GM08714 (cell line): Measurements from ENCODE around the gene SLC26A6.

Experiments
- H3K4me3 ChIP-seq: fragments of 200-500 bp; sonication (Bioruptor generic); 2 replicates; pipeline ENCODE4 v1.5.1; 2014; ENCODE audit warnings: mild to moderate bottlenecking, low read length, inconsistent platforms
- ZNF274 ChIP-seq: IDR thresholded peaks from 2 replicates; pipeline ENCODE4 v1.6.1; 2012; ENCODE audit warnings: mild to moderate bottlenecking, low read depth, low read length

SLC26A6 gene

GRCh38 chr3:48609088-48610005, 25.9 kb downstream of the SLC26A6 start, which contains the start of gene UQCRC1:
UQCRC1 (minus strand) TSS chr3:48609646; CDS start chr3:48609620, 26 bp downstream.
- H3K4me3 ChIP-seq = peak within 1 kb of the TSS; percentile 68

GRCh38 chr3:48607519-48607918, 27.7 kb downstream of the SLC26A6 start:
- no peak for TF ChIP-seq ZNF274
- no peak overlapping the region for H3K4me3 ChIP-seq

More at GRCh38 chr3:48609088-48610005, 25.9 kb downstream of the SLC26A6 start, which contains the start of gene UQCRC1:
- TF ChIP-seq ZNF274 = no peak

GRCh38 chr3:48601622-48601994, 33.7 kb downstream of the SLC26A6 start:
- TF ChIP-seq ZNF274 = no peak
- H3K4me3 ChIP-seq = no peak overlapping the region

GRCh38 chr3:48600711-48601621, 34.3 kb downstream of the SLC26A6 start:
- no peak for TF ChIP-seq ZNF274
- no peak overlapping the region for H3K4me3 ChIP-seq

GRCh38 chr3:48599509-48600285, 35.6 kb downstream of the SLC26A6 start:
- no peak for TF ChIP-seq ZNF274
- no peak overlapping the region for H3K4me3 ChIP-seq

- H3K4me3 ChIP-seq = no peak overlapping the region
- TF ChIP-seq ZNF274 = no peak
Observed at GRCh38 chr3:48599077-48599501, 36.2 kb downstream of the SLC26A6 start.

GRCh38 chr3:48598323-48599076, 36.8 kb downstream of the SLC26A6 start:
- H3K4me3 ChIP-seq = no peak overlapping the region
- no peak for TF ChIP-seq ZNF274

- TF ChIP-seq ZNF274 = no peak
- H3K4me3 ChIP-seq = no peak overlapping the region
Observed at GRCh38 chr3:48597408-48597800, 37.9 kb downstream of the SLC26A6 start.

GRCh38 chr3:48596676-48597407, 38.4 kb downstream of the SLC26A6 start:
- no peak for TF ChIP-seq ZNF274
- H3K4me3 ChIP-seq = no peak overlapping the region

GRCh38 chr3:48596157-48596556, 39.1 kb downstream of the SLC26A6 start:
- no peak overlapping the region for H3K4me3 ChIP-seq
- no peak for TF ChIP-seq ZNF274

- no peak for TF ChIP-seq ZNF274
- H3K4me3 ChIP-seq = no peak overlapping the region
Observed at GRCh38 chr3:48595526-48596121, 39.6 kb downstream of the SLC26A6 start.

- no peak within 1 kb of the TSS for H3K4me3 ChIP-seq
- no peak for TF ChIP-seq ZNF274
Observed at GRCh38 chr3:48595075-48595525, 40.2 kb downstream of the SLC26A6 start, which contains the start of gene COL7A1. COL7A1 (minus strand) TSS chr3:48595329; CDS start chr3:48595159, 170 bp downstream.
